Cortex of kidney (tissue), 1 donor: ENCODE measurements around the gene INPP5F.

Experiments used
- DNase-seq: peaks from one replicate; lab custom pipeline; 2025; lab: John Stamatoyannopoulos, UW

INPP5F gene, protein sequence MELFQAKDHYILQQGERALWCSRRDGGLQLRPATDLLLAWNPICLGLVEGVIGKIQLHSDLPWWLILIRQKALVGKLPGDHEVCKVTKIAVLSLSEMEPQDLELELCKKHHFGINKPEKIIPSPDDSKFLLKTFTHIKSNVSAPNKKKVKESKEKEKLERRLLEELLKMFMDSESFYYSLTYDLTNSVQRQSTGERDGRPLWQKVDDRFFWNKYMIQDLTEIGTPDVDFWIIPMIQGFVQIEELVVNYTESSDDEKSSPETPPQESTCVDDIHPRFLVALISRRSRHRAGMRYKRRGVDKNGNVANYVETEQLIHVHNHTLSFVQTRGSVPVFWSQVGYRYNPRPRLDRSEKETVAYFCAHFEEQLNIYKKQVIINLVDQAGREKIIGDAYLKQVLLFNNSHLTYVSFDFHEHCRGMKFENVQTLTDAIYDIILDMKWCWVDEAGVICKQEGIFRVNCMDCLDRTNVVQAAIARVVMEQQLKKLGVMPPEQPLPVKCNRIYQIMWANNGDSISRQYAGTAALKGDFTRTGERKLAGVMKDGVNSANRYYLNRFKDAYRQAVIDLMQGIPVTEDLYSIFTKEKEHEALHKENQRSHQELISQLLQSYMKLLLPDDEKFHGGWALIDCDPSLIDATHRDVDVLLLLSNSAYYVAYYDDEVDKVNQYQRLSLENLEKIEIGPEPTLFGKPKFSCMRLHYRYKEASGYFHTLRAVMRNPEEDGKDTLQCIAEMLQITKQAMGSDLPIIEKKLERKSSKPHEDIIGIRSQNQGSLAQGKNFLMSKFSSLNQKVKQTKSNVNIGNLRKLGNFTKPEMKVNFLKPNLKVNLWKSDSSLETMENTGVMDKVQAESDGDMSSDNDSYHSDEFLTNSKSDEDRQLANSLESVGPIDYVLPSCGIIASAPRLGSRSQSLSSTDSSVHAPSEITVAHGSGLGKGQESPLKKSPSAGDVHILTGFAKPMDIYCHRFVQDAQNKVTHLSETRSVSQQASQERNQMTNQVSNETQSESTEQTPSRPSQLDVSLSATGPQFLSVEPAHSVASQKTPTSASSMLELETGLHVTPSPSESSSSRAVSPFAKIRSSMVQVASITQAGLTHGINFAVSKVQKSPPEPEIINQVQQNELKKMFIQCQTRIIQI

DNA sequence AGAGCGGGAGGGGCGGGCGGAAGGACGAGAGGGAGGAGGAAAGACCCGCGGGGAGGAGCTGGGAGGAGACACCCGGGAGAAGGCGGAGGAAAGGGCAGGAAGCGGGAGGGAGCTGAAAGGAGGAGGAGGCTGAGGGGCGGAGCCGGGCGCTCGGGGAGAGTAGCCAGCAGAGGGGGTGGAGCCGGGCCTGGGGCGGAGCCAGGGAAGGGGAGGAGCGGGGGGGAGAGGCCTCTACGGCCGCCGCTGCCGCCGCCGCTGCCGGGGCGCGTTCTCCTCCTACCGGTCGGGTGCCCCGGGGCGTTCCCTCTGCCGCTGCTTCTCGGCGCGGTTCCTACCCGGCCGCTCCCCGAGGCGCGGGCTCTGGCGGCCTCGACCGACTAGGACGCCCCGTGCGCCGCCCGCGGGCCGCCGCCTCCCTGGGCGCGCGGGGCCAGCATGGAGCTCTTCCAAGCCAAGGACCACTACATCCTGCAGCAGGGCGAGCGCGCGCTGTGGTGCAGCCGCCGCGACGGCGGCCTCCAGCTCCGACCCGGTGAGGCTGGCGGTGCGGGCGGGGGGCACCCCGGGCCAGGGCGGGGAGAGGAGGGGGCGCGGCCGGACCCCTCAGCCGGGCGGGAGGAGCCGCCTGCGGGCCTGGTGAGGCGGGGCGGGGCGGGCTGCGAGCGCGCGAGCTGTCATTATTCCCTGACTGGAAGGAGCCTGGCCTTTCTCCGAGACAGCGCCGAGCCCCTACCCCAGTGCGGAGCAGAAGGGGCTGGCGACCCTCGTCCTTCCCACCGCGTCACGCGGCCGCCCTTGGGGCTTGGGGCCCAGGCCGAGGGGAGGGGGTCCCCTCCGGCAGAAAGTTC is at the start of gene INPP5F:
Gene INPP5F, plus strand, starts transcription at position 223 of the 848 bp plus-strand sequence. Its CDS starts 213 bp downstream, at position 436.
- DNase-seq, result peak; percentile 92

DNA sequence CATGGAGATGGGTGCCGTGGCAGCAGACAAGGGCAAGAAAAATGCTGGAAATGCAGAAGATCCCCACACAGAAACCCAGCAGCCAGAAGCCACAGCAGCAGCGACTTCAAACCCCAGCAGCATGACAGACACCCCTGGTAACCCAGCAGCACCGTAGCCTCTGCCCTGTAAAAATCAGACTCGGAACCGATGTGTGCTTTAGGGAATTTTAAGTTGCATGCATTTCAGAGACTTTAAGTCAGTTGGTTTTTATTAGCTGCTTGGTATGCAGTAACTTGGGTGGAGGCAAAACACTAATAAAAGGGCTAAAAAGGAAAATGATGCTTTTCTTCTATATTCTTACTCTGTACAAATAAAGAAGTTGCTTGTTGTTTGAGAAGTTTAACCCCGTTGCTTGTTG is 48.7 kb upstream of the INPP5F start:
- DNase-seq, result no peak

DNA sequence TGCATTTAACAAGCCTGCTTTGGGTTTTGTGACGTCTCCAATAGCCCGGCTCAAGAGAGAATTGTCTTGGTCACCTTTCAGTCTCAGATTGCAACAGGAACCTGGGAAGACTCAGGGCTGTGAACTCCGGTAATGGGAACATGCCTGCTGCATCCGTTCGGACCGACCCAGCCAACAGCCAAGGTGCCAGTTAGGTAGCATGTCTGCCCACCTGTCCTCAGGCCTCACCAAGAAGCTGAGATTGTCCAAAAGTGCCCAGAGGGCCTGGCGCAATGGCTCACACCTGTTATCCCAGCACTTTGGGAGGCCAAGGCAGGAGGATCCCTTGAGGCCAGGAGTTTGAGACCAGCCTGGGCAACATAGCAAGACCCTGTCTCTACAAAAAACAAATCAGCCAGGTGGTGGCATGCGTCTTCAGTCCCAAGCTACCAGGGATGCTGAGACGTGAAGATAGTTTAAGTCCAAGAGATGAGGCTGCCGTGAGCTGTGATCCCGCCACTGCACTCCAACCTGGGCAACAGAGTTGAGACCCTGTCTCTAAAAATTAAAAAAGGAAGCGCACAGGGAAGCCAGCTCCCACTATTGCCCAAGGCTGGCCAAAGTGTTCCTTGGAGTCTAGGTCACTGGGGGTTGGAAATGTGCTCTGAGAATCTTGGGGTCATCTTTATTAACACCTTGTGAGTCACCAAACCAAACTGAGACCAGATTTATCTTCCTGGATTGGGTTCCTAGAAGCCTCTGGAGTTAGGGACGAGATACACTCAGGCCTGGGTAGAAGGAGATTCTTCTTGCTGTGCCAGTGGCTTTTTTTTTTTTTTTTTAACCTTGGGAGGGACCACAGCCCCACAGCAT is 47.7 kb upstream of the INPP5F start:
- DNase-seq, result no peak

DNA sequence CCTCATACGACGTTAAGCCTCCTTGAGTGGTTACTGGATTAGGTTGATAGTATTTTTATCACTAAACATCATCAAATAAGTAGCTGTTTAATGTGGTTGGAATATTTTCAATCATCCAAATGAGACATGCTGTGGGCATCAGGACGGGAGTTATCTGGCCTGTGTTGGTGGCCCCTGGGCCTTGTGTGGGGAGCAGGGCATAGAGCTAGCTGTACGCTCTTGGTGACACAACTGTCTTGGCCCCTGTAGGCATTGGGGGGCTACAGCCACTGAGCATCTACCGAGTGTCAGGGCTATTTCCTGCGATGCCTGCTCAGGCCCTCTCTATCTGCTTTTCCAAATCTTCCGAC is 46.4 kb upstream of the INPP5F start:
- no peak for DNase-seq

DNA sequence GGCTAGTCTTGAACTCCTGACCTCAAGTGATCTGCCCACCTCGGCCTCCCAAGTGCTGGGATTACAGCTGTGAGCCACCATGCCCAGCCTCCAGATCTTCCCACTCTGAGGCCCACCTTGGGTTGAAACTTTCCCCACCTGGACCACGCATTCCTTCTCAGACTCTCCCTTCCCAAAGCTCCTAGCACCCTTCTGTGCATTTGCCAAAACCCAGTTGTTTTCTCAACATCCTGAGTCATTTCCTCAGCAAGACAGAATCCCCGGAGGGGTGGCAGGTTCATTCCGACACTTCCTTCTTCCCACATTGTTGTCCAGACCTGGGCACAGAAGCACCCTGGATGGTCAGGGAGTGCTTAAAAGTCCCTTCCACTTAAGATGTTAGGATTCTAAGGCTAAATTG is 45.8 kb upstream of the INPP5F start:
- DNase-seq, result no peak

DNA sequence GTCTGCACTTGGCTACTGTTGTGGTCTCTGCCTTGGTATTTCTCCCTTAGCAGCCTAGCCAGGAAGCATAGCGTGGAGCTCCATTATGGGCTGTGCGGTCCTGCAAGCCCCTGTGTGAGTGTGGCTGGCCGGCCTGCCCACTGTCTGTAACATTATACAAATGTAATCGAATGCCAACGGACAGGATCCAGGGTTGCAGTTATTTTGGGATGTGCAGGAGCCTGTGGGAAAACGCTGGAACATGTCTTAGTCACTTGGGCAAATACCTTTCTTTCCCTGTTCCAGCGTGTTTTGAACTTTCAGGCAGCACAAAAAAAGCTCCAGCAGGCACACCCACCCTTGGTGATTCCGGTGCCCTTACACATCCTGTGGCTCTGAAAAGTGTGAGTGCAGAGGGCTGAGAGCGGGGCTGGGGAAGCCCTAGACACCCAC is 45.2 kb upstream of the INPP5F start:
- DNase-seq, result no peak

DNA sequence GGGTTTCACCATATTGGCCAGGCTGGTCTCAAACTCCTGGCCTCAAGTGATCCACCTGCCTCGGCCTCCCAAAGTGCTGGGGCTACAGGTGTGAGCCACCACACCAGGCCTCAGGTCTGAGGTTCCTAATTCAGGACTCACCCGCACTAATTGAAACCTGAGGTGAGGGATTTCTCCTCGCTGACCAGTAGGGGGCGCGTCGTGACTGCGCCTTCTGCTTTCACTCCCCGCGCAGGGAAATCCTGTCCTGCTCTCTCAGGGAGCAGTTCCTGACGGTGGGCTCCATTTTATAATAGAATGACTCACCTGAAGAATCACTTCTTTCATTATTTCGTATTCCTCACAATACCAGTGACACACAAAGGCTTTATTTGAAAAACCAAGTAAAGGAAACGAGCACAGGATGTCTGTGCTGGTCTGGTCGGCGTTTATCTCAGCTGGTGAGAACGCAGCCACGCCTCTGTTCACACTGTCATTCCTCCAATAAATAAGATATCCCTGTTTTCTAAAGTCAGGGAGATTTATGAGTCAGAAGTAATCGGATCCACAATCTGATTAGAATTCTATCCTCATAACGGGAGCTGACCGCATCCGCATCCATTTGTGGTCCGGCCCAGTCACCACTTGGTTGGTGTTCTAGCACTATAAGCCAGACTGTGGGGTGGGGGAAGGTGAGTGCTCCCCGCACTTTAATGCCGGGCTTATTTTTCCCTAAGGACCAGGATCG is 39.2 kb upstream of the INPP5F start:
- no peak for DNase-seq

DNA sequence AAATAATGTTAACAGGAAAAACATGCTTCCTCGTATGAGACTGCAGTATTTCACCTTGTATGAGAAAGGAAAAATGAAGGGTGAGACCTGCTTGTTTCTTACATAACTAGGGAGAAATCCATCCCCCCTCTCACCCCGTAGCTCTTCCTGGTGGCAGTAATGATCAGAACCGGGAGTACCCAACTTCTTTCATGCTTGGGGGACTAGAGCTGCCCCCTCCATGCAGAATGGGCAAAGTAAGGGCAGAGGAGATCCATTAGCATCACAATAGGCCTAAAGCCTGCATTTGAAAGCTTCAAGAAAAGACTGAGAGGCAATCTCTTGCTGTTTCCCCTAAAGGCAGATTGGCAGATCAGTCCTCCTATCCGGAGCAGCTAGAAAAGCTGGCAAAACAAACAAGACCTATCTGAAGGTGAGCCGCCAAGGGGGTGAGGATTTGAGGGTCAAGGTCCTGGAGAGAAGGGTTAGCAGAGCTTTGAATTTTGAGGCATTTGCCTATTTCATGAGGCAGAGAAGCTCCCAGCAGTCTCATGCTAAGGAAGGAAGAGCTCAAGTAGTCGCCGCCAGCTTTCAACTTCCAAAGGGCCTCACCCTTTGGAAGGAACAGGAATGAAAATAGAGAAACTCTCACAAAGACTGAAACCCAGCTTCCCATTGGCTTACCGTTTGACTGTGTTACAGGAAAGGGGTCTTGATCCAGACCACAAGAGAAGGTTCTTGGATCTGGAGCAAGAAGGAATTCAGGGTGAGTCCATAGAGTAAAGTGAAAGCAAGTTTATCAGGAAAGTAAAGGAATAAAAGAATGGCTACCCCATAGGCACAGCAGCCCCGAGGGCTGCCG is 38.4 kb upstream of the INPP5F start:
- DNase-seq, result no peak

DNA sequence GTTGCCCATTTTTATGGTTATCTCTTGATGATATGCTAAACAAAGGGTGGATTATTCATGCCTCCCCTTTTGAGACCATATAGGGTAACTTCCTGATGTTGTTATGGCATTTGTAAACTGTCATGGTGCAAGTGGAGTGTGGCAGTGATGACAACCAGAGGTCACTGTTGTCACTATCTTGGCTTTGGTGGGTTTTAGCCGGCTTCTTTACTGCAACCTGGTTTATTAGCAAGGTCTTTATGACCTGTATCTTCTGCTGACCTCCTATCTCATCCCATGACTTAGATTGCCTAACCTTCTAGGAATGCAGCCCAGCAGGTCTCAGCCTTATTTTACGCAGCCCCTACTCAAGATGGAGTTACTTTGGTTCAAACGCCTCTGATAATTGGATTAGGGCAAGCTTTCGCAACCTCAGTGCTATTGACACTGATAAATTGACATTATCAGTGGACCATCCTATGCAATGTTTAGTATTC is 37.8 kb upstream of the INPP5F start:
- DNase-seq, result no peak

DNA sequence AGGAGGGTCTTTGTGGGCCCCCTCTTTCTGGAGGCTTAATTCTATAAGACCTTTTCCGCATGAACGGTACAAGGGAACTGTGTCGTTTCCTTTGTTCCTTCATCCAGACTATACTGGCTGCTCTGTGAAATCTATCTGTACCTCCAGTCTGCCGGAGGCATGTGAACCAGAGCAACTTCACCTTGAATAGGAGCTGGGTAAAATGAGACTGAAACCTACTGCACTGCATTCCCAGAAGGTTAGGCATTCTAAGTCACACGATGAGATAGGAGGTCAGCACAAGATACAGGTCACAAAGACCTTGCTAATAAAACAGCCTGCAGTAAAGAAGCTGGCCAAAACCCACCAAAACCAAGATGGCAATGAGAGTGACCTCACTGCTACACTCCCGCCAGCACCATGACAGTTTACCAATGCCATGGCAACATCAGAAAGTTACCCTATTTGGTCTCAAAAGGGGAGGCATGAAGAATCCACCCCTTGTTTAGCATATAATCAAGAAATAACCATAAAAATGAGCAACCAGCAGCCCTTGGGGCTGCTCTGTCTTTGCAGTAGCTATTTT is 36.8 kb upstream of the INPP5F start:
- no peak for DNase-seq

DNA sequence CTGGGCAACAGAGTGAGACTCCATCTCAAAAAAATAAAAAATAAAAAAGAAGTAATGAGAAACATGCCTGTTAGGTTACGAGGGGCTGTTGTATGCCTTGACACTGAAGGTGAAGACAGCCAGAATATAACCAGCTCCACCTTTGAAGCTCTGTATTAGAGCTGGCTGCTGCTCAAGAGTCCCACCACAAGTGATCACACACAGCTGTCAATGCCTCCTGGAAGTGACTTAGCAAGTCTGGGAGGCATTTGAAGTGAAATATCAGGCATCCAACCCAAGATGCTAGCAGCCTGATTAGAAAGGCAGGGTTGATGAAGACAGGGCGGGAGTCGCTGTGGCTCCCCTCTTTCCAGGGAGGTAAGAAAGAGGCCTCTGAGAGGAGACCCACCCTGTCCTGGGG is 34.1 kb upstream of the INPP5F start:
- no peak for DNase-seq

DNA sequence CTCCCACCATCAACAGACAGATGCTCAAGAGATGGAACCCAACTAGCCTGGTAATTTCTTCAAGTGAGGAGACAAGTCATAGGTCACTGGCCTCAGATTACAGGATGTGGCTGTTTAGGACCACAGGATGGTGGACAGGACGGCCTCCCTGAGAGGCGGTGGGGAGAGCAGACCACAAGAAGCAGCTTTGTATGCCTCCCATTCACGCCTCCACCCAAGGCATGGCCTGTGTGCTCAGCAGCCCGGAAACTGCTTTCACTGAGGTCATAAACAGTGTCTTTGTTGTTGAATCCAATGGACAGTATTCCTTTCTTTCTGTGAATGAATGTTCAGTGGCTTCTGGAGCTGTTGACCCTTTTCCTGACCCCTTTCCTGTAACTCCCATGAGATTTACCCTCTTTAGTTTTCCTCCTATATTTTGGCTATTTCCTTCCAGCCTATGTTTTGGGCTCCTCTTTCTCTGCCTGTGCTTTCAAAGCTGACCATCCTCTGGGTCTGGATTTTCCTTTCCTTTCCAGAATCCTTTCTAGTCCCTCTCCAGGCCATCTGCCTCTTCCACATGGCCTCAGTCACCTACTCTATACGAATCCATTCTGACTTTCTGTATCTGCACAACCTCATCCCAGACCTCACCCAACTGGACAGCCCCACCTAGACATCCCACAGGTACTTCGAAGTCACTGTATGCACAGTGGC is 32.4 kb upstream of the INPP5F start:
- DNase-seq, result no peak

DNA sequence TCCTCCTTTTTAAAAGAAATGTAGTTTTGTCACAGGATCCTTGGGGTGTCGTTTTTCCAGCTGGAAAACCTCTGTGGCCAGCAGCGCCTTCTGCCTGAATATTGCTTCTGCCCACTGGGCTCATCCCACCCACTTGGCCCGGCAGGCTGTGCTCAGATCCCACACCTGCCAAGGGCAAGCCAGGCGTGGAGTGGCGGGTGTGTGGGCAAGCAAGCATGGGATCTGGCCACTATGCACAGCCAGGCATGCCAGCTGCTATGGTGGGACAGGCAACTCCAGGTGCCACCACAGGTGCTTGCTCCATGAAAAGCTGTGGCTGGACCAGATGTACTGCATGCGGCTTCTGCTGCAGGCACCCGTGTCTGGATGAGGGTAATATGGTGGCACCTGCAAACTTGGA is 31.2 kb upstream of the INPP5F start:
- no peak for DNase-seq

DNA sequence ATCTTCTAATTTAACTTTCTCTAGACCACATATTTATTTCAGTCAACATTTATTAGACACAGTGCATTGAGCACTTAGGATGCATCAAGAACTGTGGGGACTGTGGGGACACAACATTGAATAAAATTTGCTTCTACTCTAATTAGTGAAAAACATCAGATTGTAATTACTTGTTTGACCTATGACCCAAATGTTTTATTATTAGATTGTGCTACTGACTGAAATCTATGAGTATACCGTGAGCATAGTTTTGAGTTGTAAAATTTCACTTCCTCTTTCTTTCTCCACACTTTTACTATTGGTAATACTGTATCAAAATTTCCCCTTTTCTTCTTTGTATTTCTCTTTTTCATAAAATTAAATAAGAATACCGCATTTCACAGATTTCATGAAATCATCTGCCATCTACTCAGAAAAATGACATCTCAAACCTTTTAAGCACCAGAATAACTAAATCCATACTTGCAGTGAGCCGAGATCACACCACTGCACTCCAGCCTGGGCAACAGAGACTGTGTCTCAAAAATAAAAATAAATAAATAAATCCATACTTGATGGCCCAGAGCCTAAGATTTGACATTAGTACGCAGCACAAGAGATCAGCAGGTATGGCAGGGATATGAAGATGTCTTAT is 25.4 kb upstream of the INPP5F start:
- no peak for DNase-seq

DNA sequence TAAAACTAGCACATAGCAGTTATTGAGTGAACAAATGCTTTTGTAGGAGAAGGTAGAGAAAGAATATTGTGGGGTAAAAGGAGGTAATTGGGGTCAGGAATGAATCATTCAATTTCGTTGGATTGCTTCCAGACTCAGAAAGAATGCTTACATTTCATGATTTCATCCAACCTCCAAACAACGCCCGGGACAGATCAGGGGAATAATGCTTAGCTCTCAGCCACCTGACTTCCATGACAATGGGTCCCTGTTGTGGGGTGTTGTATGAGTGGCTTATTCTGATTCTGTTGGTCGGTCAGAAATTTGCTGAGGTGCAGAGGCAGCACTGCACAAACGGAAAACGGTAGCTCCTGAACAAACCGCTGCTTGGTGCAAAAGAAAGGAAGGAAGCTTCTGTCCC is 24.0 kb upstream of the INPP5F start:
- DNase-seq, result no peak

DNA sequence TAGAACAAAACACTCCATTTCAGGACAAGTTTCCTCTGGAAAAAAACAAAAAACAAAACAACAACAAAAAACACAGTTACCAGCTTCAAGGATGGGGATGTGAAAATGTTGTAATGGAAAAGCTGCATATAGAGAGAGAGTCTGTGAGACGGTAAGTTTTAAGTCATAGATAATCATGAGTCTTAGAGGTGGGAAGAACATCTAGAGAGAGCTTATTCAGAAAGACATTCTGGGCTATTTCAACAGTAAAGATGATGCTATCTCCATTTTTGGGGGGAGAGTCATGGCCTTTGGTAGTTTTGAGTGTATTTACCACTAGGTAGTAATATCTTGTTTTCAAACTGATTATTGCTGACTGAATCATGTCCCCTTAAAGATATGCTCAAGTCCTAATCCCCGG is 23.3 kb upstream of the INPP5F start:
- no peak for DNase-seq

DNA sequence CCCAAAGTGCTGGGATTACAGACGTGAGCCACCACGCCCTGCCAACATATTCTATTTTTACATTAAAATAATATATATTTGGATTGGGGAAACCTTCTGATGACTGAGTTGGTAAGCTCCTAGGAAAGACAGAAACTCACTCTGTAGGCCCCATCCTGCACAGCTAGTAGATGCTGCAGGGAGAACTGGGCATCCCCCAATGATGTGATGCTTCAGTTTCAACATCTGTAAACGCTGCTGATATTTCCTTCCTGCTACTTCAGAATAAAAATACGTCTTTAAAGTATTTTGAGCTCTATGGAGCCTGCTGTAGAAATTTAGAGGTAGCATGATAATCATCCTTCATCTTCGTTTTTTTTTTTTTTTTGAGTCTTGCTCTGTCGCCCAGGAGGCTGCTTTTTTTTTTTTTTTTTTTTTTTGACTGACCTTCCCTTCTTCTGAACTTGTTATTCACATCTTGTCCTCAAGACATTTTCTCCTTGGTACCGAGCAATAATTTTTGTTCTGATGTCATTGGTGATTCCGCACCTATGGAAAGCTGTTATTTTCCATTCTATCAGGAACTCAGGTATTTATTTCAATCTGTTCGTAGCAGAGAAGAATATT is 21.8 kb upstream of the INPP5F start:
- no peak for DNase-seq
